K562 (cell line): ENCODE data around the gene KRTAP5-7. TPM values are rescaled to one million over a fixed set of nuclear protein-coding genes. Genes with fewer than 3 reads are reported as not detected.

Experiments
- FOXJ2 ChIP-seq: fragments of 200-800 bp; sonication (Bioruptor generic); IDR thresholded peaks from 2 replicates; pipeline ENCODE4 v1.6.1; 2016; ENCODE audit warnings: missing genetic modification characterization, missing compliant biosample characterization
- HDAC6 ChIP-seq: IDR thresholded peaks from 2 replicates; pipeline ENCODE4 v1.6.1; 2012; ENCODE audit warnings: low read depth, mild to moderate bottlenecking, control low read depth, inconsistent platforms, low read length, moderate library complexity
- MAFK ChIP-seq: IDR thresholded peaks from 2 replicates; pipeline ENCODE4 v1.6.1; 2011; ENCODE audit warnings: low read length, improper control_type of control experiment
- PHTF2 ChIP-seq: fragments of 250-450 bp; sonication (Bioruptor Pico); IDR thresholded peaks from 2 replicates; pipeline ENCODE4 v1.5.0; 2021; ENCODE audit warnings: mild to moderate bottlenecking
- polyA plus RNA-seq, 8 experiments: library from polyadenylated mRNA; depleted of rRNA in 4 of 8; stranded (reverse) in 5 of 8; unstranded in 3 of 8; fragments of >200 nt; fragmentation: Nextera tagmentation in 2 of 8; fragmentation: Illumina TruSeq in 1 of 8; extraction: Ambion mirVana in 2 of 8; extraction: Trizol in 1 of 8; gene quantifications; 2 replicates each; pipeline versions ENCODE4 v1.2.1 to v1.2.3, GENCODE V29; 2011 to 2014; ENCODE audit warnings: inconsistent platforms in 1 of 8, missing spikeins in 1 of 8
- total RNA-seq, 7 experiments: library from RNA; depleted of rRNA in 6 of 7; stranded (reverse); fragments of >200 nt in 6 of 7; fragmentation: Illumina TruSeq in 2 of 7; extraction: Trizol in 2 of 7; gene quantifications; 2 replicates each; pipeline versions ENCODE4 v1.2.1 to v1.2.3, GENCODE V29; 2011 to 2021; ENCODE audit warnings: low replicate concordance in 1 of 7
- TF ChIP-seq, protein P1 (sequence below): fragments of 450-650 bp; formaldehyde crosslinking; IDR thresholded peaks from 2 replicates; pipeline ENCODE4 v1.4.0; 2020; ENCODE audit warnings: mild to moderate bottlenecking, moderate library complexity
- TF ChIP-seq, protein P2 (sequence below): fragments of 250-450 bp; sonication (Bioruptor Pico); IDR thresholded peaks from 2 replicates; pipeline ENCODE4 v1.4.0; 2020; ENCODE audit warnings: mild to moderate bottlenecking
- TF ChIP-seq, protein P3 (sequence below), 2 experiments: IDR thresholded peaks; 2 replicates each; pipeline ENCODE4 v1.6.1; 2011; ENCODE audit warnings: borderline replicate concordance in 1 of 2, control low read depth in 1 of 2, low read depth in 1 of 2, low read length in 1 of 2, mild to moderate bottlenecking in 1 of 2, mixed read lengths in 1 of 2, moderate library complexity in 1 of 2; ENCODE audit not compliant: insufficient read depth in 1 of 2, insufficient read length in 1 of 2, poor library complexity in 1 of 2, severe bottlenecking in 1 of 2; ENCODE audit errors: extremely low read depth in 1 of 2
- TF ChIP-seq, protein P4 (sequence below): sonication (generic); formaldehyde crosslinking; IDR thresholded peaks from 2 replicates; pipeline ENCODE4 v1.8.0; 2022; ENCODE audit warnings: missing genetic modification reagents, mild to moderate bottlenecking, borderline replicate concordance
- TF ChIP-seq, protein P5 (sequence below): sonication (generic); formaldehyde crosslinking; IDR thresholded peaks from 2 replicates; pipeline ENCODE4 v1.8.0; 2022; ENCODE audit warnings: missing genetic modification reagents, mild to moderate bottlenecking, borderline replicate concordance

KRTAP5-7 gene
- total and polyA plus RNA-seq, 9 of the 15 experiments (the other 6 are each of a cell fraction or from before 2014, with no cell fraction given) = not detected

DNA sequence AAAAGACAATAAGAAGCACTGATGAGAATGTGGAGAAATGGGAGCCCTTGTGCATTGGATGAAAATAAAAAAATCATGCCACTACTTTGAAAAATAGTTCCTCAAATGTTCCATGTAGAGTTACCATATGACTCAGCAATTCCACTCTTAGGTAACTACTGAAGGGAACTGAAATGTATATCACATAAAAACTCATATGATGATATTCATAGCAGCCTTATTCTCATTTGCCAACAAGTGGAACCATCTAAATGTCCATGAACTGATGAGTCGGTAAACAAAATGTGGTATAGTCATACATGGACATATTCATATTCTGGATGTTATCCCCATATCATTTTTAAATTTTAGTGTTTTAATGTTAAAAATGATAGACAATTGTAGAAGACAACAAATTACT lies 24.6 kb downstream of the KRTAP5-7 start (continued):
- TF ChIP-seq, protein P1, sequence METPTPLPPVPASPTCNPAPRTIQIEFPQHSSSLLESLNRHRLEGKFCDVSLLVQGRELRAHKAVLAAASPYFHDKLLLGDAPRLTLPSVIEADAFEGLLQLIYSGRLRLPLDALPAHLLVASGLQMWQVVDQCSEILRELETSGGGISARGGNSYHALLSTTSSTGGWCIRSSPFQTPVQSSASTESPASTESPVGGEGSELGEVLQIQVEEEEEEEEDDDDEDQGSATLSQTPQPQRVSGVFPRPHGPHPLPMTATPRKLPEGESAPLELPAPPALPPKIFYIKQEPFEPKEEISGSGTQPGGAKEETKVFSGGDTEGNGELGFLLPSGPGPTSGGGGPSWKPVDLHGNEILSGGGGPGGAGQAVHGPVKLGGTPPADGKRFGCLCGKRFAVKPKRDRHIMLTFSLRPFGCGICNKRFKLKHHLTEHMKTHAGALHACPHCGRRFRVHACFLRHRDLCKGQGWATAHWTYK (CRISPR knock-in tag) = no peak
- TF ChIP-seq, protein P2, sequence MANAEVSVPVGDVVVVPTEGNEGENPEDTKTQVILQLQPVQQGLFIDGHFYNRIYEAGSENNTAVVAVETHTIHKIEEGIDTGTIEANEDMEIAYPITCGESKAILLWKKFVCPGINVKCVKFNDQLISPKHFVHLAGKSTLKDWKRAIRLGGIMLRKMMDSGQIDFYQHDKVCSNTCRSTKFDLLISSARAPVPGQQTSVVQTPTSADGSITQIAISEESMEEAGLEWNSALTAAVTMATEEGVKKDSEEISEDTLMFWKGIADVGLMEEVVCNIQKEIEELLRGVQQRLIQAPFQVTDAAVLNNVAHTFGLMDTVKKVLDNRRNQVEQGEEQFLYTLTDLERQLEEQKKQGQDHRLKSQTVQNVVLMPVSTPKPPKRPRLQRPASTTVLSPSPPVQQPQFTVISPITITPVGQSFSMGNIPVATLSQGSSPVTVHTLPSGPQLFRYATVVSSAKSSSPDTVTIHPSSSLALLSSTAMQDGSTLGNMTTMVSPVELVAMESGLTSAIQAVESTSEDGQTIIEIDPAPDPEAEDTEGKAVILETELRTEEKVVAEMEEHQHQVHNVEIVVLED (CRISPR knock-in tag) = no peak
- TF ChIP-seq, protein P3, sequence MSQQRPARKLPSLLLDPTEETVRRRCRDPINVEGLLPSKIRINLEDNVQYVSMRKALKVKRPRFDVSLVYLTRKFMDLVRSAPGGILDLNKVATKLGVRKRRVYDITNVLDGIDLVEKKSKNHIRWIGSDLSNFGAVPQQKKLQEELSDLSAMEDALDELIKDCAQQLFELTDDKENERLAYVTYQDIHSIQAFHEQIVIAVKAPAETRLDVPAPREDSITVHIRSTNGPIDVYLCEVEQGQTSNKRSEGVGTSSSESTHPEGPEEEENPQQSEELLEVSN (IDR thresholded peaks at IDR 0.05; ENCODE audit: borderline replicate concordance in 1 of 2, extremely low read depth in 1 of 2, insufficient read depth in 1 of 2, insufficient read length in 1 of 2, low read depth in 1 of 2, low read length in 1 of 2, poor library complexity in 1 of 2, severe bottlenecking in 1 of 2) = no peak
- no peak for TF ChIP-seq PHTF2 (CRISPR knock-in tag)
- TF ChIP-seq, protein P4, sequence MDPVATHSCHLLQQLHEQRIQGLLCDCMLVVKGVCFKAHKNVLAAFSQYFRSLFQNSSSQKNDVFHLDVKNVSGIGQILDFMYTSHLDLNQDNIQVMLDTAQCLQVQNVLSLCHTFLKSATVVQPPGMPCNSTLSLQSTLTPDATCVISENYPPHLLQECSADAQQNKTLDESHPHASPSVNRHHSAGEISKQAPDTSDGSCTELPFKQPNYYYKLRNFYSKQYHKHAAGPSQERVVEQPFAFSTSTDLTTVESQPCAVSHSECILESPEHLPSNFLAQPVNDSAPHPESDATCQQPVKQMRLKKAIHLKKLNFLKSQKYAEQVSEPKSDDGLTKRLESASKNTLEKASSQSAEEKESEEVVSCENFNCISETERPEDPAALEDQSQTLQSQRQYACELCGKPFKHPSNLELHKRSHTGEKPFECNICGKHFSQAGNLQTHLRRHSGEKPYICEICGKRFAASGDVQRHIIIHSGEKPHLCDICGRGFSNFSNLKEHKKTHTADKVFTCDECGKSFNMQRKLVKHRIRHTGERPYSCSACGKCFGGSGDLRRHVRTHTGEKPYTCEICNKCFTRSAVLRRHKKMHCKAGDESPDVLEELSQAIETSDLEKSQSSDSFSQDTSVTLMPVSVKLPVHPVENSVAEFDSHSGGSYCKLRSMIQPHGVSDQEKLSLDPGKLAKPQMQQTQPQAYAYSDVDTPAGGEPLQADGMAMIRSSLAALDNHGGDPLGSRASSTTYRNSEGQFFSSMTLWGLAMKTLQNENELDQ (CRISPR knock-in tag) = no peak
- TF ChIP-seq, protein P5, sequence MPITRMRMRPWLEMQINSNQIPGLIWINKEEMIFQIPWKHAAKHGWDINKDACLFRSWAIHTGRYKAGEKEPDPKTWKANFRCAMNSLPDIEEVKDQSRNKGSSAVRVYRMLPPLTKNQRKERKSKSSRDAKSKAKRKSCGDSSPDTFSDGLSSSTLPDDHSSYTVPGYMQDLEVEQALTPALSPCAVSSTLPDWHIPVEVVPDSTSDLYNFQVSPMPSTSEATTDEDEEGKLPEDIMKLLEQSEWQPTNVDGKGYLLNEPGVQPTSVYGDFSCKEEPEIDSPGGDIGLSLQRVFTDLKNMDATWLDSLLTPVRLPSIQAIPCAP (CRISPR knock-in tag) = no peak
- TF ChIP-seq FOXJ2 (tag) = no peak
- TF ChIP-seq MAFK = peak; percentile 78
- TF ChIP-seq HDAC6 = no peak
